Neural crest cell (in vitro differentiated cells): Measurements from ENCODE around the gene TMC1. TPM values are rescaled to one million over a fixed set of nuclear protein-coding genes. Genes with fewer than 3 reads are reported as not detected.

Experiments
- DNase-seq: peaks from one replicate; pipeline ENCODE4 v3.0.0; 2021; ENCODE audit warnings: low read depth, mixed read lengths, low spot score
- H3K27ac Mint-ChIP-seq: one replicate; pipeline ENCODE4 v1.8.0; 2021; ENCODE audit warnings: mild to moderate bottlenecking, mixed read lengths; ENCODE audit not compliant: unreplicated experiment
- H3K27me3 Mint-ChIP-seq: 2 replicates; pipeline ENCODE4 v1.8.0; 2021; ENCODE audit warnings: low read depth, mild to moderate bottlenecking, mixed read lengths
- H3K36me3 Mint-ChIP-seq: 2 replicates; pipeline ENCODE4 v1.8.0; 2021; ENCODE audit warnings: low read depth, mild to moderate bottlenecking, mixed read lengths
- H3K4me1 Mint-ChIP-seq: 2 replicates; pipeline ENCODE4 v1.8.0; 2021; ENCODE audit warnings: mixed read lengths
- H3K4me3 Mint-ChIP-seq: one replicate; pipeline ENCODE4 v1.8.0; 2021; ENCODE audit warnings: mild to moderate bottlenecking, mixed read lengths
- H3K9me3 Mint-ChIP-seq: 2 replicates; pipeline ENCODE4 v1.8.0; 2021; ENCODE audit warnings: mixed read lengths
- CTCF ChIP-seq: fragments of 200-600 bp; sonication (generic); conservative IDR thresholded peaks from 2 replicates; pipeline ENCODE4 v1.5.0; 2021; ENCODE audit warnings: antibody characterized with exemption, mild to moderate bottlenecking
- total RNA-seq: library from RNA; stranded (reverse); gene quantifications from 2 replicates; pipeline ENCODE4 v1.2.1, GENCODE V29; 2021

Gene TMC1
- total RNA-seq, 1 donor from 2014 or later, result 0.33 TPM

GRCh38 chr9:72551306-72551705 is 29.9 kb downstream of the TMC1 start:
- no peak for DNase-seq
- H3K9me3 Mint-ChIP-seq, result no peaks in the 10 kb centered on the region
- peaks cover 9% of the 10 kb centered on the region for H3K4me1 Mint-ChIP-seq
- no peak overlapping the region for H3K4me3 Mint-ChIP-seq
- H3K36me3 Mint-ChIP-seq, result no peaks in the 10 kb centered on the region
- TF ChIP-seq CTCF, result no peak
- no peak overlapping the region for H3K27ac Mint-ChIP-seq
- H3K27me3 Mint-ChIP-seq, result no peaks in the 10 kb centered on the region

GRCh38 chr9:72552356-72552755 is 30.9 kb downstream of the TMC1 start:
- no peaks in the 10 kb centered on the region for H3K9me3 Mint-ChIP-seq
- no peaks in the 10 kb centered on the region for H3K27me3 Mint-ChIP-seq
- no peak for DNase-seq
- TF ChIP-seq CTCF, result no peak
- H3K4me1 Mint-ChIP-seq, result peaks cover 12% of the 10 kb centered on the region
- no peak overlapping the region for H3K27ac Mint-ChIP-seq
- H3K36me3 Mint-ChIP-seq, result no peaks in the 10 kb centered on the region
- no peak overlapping the region for H3K4me3 Mint-ChIP-seq

GRCh38 chr9:72554221-72554641 is 32.8 kb downstream of the TMC1 start:
- H3K9me3 Mint-ChIP-seq, result no peaks in the 10 kb centered on the region
- no peaks in the 10 kb centered on the region for H3K27me3 Mint-ChIP-seq
- H3K4me1 Mint-ChIP-seq, result peaks cover 24% of the 10 kb centered on the region
- H3K4me3 Mint-ChIP-seq, result no peak overlapping the region
- H3K27ac Mint-ChIP-seq, result no peak overlapping the region
- no peak for DNase-seq
- H3K36me3 Mint-ChIP-seq, result no peaks in the 10 kb centered on the region
- no peak for TF ChIP-seq CTCF

GRCh38 chr9:72557549-72557948 is 36.1 kb downstream of the TMC1 start:
- TF ChIP-seq CTCF, result no peak
- peaks cover 24% of the 10 kb centered on the region for H3K4me1 Mint-ChIP-seq
- DNase-seq, result no peak
- H3K27ac Mint-ChIP-seq, result peak overlapping the region; percentile 35
- H3K4me3 Mint-ChIP-seq, result no peak overlapping the region
- no peaks in the 10 kb centered on the region for H3K36me3 Mint-ChIP-seq
- no peaks in the 10 kb centered on the region for H3K27me3 Mint-ChIP-seq
- no peaks in the 10 kb centered on the region for H3K9me3 Mint-ChIP-seq

GRCh38 chr9:72560086-72560485 is 38.7 kb downstream of the TMC1 start:
- H3K36me3 Mint-ChIP-seq, result no peaks in the 10 kb centered on the region
- H3K4me3 Mint-ChIP-seq, result no peak overlapping the region
- no peak for DNase-seq
- no peak for TF ChIP-seq CTCF
- no peaks in the 10 kb centered on the region for H3K27me3 Mint-ChIP-seq
- H3K27ac Mint-ChIP-seq, result no peak overlapping the region
- peaks cover under 1% of the 10 kb centered on the region for H3K9me3 Mint-ChIP-seq
- H3K4me1 Mint-ChIP-seq, result peaks cover 27% of the 10 kb centered on the region

- TF ChIP-seq CTCF, result no peak
- Mint-ChIP-seq H3K27me3 (no peaks in the 10 kb centered on the region), H3K4me1 (peaks cover 13% of the 10 kb centered on the region), H3K9me3 (peaks cover 10% of the 10 kb centered on the region), H3K36me3 (peaks cover 4% of the 10 kb centered on the region), H3K4me3 (no peak overlapping the region), H3K27ac (no peak overlapping the region)
- DNase-seq, result no peak
Measured at GRCh38 chr9:72563806-72564205, 42.4 kb downstream of the TMC1 start.
